ENCODE results near the gene SEH1L.

The SEH1L gene

DNA sequence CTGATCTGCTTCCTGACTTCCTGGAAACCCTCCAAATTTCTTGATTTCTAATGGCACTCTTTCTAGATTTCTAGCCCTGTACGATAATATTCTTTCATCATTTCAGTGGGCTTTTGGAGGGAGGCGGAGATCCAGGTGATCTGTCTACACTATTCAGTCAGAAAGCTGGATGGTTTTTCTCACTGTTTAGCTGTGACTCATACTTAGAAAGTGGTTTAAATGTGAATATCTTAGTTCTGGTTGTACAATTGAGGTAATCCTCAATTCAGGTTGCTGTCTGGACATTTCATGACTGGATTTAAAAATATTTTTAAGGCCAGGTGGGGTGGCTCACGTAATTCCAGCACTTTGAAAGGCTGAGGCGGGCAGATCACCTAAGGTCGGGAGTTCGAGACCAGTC, 20.8 kb downstream of the SEH1L start (continued):
- TF ChIP-seq ZSCAN23 (tag by site-specific recombination; IDR thresholded peaks at IDR 0.05) (no peak), HOXA7 (CRISPR knock-in tag; IDR thresholded peaks at IDR 0.05; ENCODE audit: borderline replicate concordance) (no peak), ZNF324 (tag by site-specific recombination; IDR thresholded peaks at IDR 0.05) (no peak), ZNF138 (tag by site-specific recombination; IDR thresholded peaks at IDR 0.05; ENCODE audit: borderline replicate concordance) (no peak), ZNF664 (tag by site-specific recombination; IDR thresholded peaks at IDR 0.05) (no peak), ZNF223 (tag by site-specific recombination; IDR thresholded peaks at IDR 0.05) (no peak), GFI1B (tag by site-specific recombination; IDR thresholded peaks at IDR 0.05) (no peak), GLI4 (tag by site-specific recombination; IDR thresholded peaks at IDR 0.05) (no peak), TCF7L2 (IDR thresholded peaks at IDR 0.05; ENCODE audit: borderline replicate concordance, low read depth, low read length) (no peak)
- TF ChIP-seq, protein P1, sequence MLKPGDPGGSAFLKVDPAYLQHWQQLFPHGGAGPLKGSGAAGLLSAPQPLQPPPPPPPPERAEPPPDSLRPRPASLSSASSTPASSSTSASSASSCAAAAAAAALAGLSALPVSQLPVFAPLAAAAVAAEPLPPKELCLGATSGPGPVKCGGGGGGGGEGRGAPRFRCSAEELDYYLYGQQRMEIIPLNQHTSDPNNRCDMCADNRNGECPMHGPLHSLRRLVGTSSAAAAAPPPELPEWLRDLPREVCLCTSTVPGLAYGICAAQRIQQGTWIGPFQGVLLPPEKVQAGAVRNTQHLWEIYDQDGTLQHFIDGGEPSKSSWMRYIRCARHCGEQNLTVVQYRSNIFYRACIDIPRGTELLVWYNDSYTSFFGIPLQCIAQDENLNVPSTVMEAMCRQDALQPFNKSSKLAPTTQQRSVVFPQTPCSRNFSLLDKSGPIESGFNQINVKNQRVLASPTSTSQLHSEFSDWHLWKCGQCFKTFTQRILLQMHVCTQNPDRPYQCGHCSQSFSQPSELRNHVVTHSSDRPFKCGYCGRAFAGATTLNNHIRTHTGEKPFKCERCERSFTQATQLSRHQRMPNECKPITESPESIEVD (tag by site-specific recombination; IDR thresholded peaks at IDR 0.05), result no peak

DNA sequence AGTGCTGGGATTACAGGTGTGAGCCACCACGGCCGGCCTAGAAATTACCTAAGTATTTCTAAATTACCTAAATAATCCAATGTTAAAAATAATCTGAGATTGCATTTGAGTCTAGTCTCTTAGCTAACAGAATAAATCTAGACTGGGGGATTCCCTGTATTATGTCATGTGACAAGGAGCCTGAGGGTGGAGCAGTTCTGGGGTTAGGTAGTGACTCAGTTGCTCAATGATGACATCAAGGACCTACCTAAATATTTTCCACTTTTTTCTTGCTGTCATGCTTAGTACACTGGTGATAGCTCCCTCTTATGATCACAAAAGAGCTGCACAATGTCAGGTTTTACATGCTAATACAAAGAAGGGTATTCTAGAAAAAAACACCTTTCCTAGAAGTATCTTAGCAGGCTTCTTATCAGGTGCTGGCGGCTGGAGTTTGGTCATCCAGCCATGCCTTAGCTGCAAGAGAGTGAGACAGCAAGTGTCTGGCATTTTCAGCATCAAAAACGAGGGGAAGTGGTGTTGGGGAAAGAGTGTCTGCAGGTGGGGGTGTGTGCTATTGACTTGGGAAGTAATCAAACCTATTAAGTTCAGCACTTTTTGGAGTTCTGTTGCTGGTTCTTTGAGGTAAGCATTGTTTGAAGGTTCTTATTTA, 25.9 kb downstream of the SEH1L start:
- Histone ChIP-seq H3K27ac (ENCODE audit: extremely low read depth, low read depth, low read length) (no peak overlapping the region), H3K4me3 (ENCODE audit: low read depth, low read length) (no peak overlapping the region), H3K4me1 (ENCODE audit: control insufficient read depth, insufficient read depth, low read length) (no peaks in the 10 kb centered on the region), H3K9me3 (ENCODE audit: control insufficient read depth, insufficient read depth, low read depth, low read length) (no peaks in the 10 kb centered on the region), H3K36me3 (ENCODE audit: control insufficient read depth in 2 of 2, insufficient read depth in 1 of 2, low read length in 2 of 2) (peaks cover 57 to 69% of the 10 kb centered on the region in 2 experiments)
- POLR2A ChIA-PET, result interaction anchor here (1.5 kb wide), 1 partner anchor 17 kb away, joined by 6 read pairs; the partner anchor contains the start of gene CEP192
- no peak for TF ChIP-seq MYNN (tag by site-specific recombination; IDR thresholded peaks at IDR 0.05; ENCODE audit: borderline replicate concordance)
- TF ChIP-seq ZNF548 (tag by site-specific recombination; IDR thresholded peaks at IDR 0.05), result peak; percentile 42; the same call in 1 of the 2 replicates
- CTCF ChIA-PET, result interaction anchor here (0.6 to 1.1 kb wide), 3 partner anchors 17 to 135 kb away, joined by 3 to 4 read pairs (median 3); partner anchors contain the start of gene CEP192

DNA sequence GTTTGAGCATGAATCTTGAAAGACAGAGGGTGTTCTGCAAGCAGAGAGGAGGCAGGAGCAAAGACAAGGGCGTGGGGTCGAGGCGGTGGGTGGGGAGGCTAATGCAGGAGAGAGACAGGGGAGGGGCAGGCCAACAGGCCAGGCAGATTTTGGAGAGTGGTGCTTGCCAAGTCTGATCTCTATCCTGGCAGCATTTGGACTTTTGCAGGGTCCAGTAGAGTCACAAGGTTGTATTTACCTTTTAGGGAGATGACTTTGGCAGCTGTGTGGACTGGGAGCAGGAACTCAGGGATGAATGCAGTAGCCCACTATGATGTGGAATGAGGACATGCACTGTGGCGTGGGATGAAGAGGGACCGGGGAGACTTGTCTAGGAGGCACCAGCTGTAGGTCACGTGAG, 27.7 kb downstream of the SEH1L start:
- CTCF ChIA-PET, result interaction anchor here (1.1 kb wide), 1 partner anchor 187 kb away, joined by 3 read pairs; no protein-coding TSS in a partner anchor
- no peaks in the 10 kb centered on the region for H3K9me3 ChIP-seq (ENCODE audit: control insufficient read depth, insufficient read depth, low read depth, low read length)
- no peaks in the 10 kb centered on the region for H3K4me1 ChIP-seq (ENCODE audit: control insufficient read depth, insufficient read depth, low read length)
- H3K4me3 ChIP-seq (ENCODE audit: low read depth, low read length), result no peak overlapping the region
- POLR2A ChIA-PET, result interaction anchor here (3.9 kb wide), 1 partner anchor 16 kb away, joined by 17 read pairs; the partner anchor contains the start of gene CEP192
- no peak overlapping the region for H3K27ac ChIP-seq (ENCODE audit: extremely low read depth, low read depth, low read length)
- H3K36me3 ChIP-seq (ENCODE audit: control insufficient read depth in 2 of 2, insufficient read depth in 1 of 2, low read length in 2 of 2), result peaks cover 51 to 66% of the 10 kb centered on the region in 2 experiments
- TF ChIP-seq ZNF544 (tag by site-specific recombination; IDR thresholded peaks at IDR 0.05), result no peak
- no peak for TF ChIP-seq SCRT1 (tag by site-specific recombination; IDR thresholded peaks at IDR 0.05; ENCODE audit: borderline replicate concordance)
- TF ChIP-seq ZNF223 (tag by site-specific recombination; IDR thresholded peaks at IDR 0.05), result no peak
- TF ChIP-seq, protein P2, sequence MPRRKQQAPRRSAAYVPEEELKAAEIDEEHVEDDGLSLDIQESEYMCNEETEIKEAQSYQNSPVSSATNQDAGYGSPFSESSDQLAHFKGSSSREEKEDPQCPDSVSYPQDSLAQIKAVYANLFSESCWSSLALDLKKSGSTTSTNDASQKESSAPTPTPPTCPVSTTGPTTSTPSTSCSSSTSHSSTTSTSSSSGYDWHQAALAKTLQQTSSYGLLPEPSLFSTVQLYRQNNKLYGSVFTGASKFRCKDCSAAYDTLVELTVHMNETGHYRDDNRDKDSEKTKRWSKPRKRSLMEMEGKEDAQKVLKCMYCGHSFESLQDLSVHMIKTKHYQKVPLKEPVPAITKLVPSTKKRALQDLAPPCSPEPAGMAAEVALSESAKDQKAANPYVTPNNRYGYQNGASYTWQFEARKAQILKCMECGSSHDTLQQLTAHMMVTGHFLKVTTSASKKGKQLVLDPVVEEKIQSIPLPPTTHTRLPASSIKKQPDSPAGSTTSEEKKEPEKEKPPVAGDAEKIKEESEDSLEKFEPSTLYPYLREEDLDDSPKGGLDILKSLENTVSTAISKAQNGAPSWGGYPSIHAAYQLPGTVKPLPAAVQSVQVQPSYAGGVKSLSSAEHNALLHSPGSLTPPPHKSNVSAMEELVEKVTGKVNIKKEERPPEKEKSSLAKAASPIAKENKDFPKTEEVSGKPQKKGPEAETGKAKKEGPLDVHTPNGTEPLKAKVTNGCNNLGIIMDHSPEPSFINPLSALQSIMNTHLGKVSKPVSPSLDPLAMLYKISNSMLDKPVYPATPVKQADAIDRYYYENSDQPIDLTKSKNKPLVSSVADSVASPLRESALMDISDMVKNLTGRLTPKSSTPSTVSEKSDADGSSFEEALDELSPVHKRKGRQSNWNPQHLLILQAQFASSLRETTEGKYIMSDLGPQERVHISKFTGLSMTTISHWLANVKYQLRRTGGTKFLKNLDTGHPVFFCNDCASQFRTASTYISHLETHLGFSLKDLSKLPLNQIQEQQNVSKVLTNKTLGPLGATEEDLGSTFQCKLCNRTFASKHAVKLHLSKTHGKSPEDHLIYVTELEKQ (tag by site-specific recombination; IDR thresholded peaks at IDR 0.05; ENCODE audit: borderline replicate concordance), result no peak
- TF ChIP-seq, protein P3, sequence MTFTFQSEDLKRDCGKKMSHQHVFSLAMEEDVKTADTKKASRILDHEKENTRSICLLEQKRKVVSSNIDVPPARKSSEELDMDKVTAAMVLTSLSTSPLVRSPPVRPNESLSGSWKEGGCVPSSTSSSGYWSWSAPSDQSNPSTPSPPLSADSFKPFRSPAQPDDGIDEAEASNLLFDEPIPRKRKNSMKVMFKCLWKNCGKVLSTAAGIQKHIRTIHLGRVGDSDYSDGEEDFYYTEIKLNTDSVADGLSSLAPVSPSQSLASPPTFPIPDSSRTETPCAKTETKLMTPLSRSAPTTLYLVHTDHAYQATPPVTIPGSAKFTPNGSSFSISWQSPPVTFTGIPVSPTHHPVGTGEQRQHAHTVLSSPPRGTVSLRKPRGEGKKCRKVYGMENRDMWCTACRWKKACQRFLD (tag by site-specific recombination; IDR thresholded peaks at IDR 0.05), result no peak
- no peak for TF ChIP-seq MEIS1 (CRISPR knock-in tag; IDR thresholded peaks at IDR 0.05; ENCODE audit: borderline replicate concordance)
- TF ChIP-seq, protein P4, sequence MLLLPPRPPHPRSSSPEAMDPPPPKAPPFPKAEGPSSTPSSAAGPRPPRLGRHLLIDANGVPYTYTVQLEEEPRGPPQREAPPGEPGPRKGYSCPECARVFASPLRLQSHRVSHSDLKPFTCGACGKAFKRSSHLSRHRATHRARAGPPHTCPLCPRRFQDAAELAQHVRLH (tag by site-specific recombination; IDR thresholded peaks at IDR 0.05), result no peak
- no peak for TF ChIP-seq ZSCAN16 (tag by site-specific recombination; IDR thresholded peaks at IDR 0.05)
- TF ChIP-seq, protein P5, sequence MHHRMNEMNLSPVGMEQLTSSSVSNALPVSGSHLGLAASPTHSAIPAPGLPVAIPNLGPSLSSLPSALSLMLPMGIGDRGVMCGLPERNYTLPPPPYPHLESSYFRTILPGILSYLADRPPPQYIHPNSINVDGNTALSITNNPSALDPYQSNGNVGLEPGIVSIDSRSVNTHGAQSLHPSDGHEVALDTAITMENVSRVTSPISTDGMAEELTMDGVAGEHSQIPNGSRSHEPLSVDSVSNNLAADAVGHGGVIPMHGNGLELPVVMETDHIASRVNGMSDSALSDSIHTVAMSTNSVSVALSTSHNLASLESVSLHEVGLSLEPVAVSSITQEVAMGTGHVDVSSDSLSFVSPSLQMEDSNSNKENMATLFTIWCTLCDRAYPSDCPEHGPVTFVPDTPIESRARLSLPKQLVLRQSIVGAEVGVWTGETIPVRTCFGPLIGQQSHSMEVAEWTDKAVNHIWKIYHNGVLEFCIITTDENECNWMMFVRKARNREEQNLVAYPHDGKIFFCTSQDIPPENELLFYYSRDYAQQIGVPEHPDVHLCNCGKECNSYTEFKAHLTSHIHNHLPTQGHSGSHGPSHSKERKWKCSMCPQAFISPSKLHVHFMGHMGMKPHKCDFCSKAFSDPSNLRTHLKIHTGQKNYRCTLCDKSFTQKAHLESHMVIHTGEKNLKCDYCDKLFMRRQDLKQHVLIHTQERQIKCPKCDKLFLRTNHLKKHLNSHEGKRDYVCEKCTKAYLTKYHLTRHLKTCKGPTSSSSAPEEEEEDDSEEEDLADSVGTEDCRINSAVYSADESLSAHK (tag by site-specific recombination; IDR thresholded peaks at IDR 0.05), result no peak
- TF ChIP-seq SCRT2 (tag by site-specific recombination; IDR thresholded peaks at IDR 0.05), result no peak
- no peak for TF ChIP-seq ZNF585B (tag by site-specific recombination; IDR thresholded peaks at IDR 0.05)
- TF ChIP-seq, protein P6, sequence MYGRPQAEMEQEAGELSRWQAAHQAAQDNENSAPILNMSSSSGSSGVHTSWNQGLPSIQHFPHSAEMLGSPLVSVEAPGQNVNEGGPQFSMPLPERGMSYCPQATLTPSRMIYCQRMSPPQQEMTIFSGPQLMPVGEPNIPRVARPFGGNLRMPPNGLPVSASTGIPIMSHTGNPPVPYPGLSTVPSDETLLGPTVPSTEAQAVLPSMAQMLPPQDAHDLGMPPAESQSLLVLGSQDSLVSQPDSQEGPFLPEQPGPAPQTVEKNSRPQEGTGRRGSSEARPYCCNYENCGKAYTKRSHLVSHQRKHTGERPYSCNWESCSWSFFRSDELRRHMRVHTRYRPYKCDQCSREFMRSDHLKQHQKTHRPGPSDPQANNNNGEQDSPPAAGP (tag by site-specific recombination; IDR thresholded peaks at IDR 0.05), result no peak

Measured in HEK293 (cell line).